ENCODE measurements around the gene SCNN1A.

The SCNN1A gene

DNA sequence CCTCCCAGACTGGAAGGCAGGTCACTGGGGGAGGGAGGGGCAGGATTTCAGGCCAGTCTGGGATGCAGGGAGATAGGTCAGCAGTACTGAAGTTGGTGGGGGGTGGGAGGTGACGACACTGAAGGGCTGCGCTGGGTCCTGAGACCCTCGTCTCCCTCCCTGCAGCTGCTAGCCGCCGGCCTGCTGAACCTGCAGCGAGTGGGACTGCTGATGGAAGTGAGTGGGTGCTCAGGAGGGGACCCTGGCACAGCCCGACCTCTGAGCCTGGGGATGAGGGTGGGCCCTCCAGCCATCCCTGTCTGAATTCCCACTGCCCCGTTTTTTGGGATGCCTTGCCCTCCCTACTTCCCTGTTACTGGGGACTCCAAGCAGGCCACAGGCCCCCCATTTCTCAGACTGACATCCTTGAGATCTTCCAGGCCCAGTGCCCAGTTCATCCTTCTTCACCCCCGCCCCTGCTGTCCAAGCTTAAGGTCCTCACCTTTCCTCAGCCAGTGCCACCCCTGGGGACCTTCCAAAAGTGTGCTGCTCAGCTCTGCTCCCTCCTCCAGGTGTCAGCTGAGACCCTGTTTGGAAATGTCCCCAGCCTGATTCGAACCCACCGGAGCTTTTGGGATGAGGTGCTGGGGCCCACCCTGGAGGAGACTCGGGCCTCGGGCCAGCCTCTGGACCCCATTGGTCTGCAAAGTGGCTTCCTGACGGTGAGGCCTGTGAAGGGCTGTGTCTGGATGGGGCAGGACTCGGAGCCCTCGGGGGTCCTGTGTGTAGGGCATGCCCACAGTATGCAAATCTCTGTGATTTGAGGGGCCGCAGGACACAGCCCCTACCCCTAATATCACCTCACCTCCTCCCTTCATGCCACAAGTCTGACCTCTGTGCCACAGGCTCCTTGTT is 59.4 kb downstream of the SCNN1A start:
- DNase-seq, result no peak

DNA sequence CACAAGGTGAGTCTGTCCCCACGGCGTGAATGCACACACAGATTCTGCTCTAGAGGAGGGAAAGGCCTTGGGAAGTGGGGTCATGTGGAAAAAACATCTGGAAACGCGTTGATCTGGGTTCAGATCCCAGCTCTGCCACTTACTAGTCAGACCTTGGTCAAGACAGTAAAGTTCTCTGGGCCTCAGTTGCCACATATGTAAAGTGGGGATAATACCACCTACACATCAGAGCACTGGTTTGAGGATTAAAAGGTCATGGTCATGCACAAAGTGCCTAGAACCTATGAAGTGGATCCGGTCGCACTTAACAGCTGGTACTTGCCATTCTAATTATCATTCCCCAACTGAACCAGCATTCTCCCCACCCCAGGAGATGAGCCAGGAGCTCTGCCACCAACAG is 60.2 kb downstream of the SCNN1A start:
- no peak for DNase-seq

DNA sequence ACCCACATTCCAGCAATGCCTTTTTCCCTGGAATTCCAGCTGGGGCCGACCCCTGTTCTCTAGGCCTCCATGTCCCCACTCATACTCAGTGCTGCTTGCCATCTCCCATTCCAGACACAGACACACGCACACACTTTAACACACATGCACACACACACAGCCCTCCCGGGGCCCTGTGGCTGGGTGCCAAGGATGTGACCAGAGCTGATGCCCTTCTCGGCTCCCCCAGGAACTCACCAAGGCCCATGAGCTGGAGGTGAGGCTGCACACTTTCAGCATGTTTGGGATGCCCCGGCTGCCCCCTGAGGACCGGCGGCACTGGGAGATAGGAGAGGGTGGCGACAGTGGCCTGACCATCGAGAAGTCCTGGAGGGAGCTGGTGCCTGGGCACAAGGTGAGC is 60.6 kb downstream of the SCNN1A start:
- no peak for DNase-seq

DNA sequence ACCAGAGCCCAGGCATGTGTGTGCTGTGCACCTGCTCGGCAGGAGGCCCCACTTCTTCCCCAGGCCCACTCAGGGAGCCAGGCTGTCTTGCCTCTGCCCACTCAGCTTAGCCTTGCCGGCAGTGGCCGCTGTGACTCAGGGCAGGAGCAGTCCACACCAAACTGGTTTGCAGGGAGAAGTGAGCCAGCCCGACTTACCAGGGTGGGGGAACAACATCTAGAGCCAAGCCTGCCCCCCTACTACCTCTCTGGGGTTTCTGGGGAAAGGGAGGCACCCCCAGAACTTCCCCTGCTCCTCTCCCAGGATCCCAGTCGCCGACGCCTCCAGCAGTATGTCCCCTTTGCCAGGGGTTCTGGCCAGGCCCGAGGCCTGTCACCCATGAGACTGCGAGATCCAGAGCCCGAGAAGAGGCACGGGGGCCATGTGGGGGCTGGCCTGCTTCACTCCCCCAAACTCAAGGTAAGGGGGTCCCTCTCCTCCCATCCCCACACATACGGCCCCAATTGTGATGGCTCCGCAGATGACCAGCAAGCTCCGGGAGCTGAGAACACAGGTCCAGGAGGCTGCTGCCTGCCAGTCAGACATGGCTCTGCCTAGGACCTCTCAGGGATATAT is 61.9 kb downstream of the SCNN1A start:
- no peak for DNase-seq

DNA sequence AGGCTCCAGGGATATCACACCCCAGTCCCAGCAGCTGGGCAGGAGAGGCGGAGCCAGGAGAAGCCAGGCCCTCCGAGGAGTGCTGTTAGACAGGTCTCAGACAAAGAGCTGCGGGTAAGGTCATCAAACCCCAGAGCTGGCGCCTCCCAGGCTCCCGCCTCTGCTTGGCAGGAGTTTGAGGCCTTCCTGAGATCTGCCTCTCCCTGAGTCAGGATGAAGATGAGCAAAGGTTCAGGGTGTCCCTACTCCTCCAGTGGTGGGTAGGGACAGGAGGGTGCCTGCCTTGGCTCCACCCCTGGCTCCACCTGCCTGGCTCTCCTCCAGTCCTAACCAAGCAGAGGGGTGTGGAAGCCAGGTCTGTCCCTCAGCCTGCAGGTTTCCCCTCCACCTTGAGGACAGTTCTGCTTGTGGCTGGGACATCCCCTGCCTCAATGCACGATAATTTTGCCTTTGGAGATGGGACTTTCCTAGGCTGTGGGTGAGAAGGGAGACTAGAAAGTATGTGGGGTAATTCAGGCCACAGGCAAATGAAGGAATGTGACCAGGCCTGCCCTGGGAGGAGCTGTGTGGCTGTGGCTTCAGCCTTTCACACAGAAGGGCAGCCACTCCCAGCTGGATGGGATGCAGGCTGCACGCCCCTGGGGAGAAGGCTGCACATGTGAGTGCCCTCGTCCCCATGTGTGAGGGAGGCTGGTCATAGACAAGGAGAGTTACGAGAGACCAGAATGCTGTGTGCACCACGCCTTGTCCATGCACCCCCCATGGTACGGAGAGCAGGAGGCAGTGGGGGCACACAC is 62.6 kb downstream of the SCNN1A start:
- DNase-seq, result no peak

DNA sequence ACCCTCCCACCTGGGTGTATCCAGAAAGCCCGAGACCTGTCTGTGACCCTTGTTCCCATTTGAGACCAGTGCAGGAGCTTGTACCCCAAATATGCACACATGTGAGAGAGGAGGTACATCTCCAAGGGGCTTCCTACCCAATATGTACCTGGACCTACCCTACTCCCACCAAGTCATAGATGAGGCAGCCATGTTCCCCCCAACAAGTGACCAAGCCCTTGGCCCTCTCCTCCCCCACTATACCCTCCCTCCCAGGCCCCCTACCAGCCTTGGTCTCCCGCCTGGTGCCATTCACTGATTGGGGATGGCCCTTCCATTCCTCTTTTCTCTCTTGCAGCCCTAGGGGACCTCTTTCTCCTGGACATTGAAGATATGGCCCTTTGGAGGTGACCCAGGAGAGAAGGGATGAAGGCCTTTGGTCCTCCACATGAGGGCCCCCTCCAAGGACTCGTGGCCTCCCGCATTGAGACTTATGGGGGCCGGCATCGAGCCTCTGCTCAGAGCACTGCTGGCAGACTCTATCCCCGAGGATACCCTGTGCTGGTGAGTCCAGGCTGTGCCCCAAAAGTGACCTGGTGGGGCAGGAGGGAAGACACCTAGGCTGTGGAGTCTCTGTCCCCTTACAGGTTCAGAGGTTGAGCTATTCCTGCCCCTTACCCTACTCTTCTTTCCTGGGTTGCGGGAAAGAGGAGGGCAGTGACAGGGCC is 63.4 kb downstream of the SCNN1A start:
- no peak for DNase-seq

DNA sequence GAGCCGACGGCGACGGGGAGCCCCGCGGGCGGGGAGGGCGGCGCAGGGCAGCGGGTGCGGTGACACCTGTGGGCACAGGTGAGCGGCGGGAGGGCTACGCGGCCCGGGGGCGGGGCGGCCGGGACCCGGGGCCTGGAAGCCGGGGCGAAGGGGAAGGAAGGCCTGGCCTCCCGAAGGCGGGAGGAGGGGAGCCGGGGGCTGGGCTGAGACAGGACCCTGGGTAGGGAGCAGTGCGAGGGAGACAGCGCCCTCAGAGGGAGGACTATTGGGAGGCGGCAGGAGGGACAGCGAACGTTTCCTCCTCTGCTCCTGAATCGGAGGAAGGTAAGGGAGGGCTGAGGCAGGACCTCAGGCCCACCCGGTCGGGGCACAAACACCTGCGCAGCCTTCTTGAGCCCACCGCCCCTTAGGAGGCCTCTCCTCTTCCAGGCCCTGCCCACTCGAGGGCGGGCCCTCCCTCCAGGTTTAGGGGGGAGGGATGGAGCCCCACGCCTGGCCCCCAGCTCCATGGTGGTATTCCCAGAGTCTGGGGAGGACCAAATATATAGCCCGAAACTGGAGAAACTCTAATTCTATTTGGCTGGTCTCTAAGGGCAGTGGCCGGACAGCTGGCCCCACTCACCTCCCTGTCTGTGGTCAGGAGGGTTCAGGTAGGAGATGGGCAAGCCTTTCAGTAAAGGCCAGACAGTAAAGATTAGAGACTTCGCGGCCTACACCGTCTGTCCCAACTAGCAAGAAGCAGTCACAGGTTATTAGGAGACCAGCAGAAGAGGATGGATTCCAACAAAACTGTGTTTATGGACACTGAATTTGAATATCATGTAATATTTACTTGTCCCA is 64.4 kb downstream of the SCNN1A start:
- no peak for DNase-seq

DNA sequence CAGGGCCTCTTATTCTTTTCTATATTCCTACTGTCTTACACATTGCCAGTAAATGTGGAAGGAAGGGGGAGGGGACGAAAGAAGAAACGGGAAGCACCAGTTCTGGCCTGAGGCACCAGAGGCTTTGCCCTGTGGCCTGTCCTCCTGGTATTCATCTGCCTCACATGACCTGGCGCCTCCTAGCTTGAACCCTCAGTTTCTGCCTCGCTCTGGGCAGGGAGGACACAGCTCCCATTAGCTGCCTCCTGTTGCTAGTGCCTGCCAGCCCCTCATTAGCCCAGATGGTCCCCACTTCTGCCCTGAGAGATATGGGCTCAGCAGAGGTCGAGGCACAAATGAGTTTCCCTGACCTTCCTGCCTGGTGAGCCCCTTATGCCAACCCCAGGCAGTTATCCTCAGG is 67.8 kb downstream of the SCNN1A start:
- no peak for DNase-seq

DNA sequence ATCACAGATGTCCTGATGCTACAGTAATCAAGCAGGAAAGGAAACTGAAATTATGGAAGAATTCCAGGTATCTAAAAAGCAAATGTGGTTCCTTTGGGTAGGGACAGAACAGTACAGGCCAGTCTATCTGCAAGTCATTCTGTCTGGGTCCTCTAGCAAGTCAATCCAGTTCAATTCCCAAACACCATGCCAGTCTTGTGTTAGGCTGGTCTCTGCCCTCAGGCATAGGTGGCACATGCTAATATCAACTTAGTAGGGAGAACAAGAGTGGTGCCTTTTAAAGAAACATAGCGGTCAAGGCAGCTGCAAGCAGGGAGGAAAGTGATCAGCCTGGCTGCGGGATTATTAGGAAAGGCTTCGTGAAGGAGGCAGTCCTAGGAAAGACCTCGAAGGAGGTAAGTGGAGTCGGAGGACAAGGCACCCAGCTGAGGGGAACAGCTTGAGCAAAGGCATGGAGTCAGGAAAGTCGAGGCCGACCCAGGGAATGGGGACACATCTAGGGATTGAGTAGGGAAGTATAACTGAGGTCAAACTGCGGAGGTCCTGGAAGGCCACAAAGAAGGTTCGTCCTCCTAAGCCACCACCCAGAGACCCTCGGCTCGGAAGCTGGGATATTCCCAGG is 68.7 kb downstream of the SCNN1A start:
- DNase-seq, result no peak

DNA sequence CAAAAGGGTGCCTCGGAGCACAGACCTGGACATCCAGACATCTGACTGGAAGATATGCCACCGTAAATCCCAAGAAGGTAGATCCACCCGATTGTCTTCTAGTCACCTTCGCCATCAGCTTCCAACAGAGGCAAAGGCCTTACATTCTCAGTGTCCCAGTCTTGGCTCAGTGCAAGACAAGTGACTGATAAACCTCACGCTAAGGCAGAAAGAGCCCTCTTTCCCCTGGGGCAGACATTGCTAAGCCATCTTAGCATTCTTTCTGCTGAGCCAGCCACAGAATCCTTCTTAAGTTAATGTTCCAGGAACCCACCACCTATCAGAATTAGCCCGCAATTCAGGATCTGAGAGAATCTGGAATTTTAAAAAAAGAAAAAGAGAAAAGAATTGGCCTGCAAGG is 69.2 kb downstream of the SCNN1A start:
- DNase-seq, result no peak

DNA sequence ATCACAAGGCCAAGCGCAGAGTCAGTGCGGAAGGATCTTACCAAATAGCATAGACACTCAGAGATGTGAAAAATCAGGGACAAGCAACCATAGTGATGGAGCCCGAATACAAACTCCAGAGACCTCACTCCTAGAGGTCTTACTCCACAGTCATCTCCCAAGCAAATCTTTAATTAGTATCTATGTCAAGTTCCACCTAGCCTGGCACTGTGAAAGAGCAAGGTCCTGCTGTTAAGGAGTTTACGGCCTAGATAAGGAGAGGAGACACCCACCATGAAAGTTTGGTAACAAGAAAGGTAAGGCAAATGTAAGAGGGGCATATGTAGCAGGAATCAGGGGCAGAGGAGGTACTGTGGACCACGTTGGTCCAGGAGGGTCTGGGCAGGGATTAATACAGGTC is 72.3 kb downstream of the SCNN1A start:
- DNase-seq, result no peak

DNA sequence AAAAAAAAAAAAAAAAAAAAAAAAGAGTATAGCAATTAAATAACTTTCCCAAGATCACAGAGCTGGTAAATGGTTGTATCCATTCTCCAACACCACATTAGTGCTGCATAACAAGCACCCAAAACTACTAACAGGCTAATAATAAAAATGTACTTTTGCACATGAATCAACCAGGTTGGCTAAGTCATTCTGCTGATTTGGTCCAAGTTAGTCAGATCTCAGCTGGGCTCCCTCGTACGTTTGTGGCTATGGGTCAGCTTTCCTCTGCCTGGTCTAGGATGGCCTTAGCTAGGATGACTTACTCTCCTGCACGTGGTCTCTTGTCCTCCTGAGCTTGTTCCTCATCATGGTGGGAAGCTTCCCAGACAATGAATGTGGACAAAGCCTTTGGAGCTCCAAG is 72.7 kb downstream of the SCNN1A start:
- no peak for DNase-seq

DNA sequence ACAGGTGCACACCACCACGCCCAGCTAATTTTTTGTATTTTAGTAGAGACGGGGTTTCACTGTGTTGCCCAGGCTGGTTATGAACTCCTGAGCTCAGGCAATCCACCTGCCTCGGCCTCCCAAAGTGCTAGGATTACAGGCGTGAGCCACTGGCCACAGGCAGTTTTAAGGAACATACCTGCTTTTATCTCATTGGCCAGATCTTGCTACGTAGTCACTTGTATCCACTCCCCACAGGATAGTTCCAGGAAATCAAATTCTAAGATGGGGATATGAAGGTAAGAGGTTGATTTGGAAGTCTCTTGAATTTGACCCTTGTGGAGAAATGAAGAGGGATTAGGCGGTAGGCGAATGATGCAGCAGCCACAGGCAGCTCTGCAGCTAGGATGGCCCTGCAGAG is 73.6 kb downstream of the SCNN1A start:
- DNase-seq, result no peak

DNA sequence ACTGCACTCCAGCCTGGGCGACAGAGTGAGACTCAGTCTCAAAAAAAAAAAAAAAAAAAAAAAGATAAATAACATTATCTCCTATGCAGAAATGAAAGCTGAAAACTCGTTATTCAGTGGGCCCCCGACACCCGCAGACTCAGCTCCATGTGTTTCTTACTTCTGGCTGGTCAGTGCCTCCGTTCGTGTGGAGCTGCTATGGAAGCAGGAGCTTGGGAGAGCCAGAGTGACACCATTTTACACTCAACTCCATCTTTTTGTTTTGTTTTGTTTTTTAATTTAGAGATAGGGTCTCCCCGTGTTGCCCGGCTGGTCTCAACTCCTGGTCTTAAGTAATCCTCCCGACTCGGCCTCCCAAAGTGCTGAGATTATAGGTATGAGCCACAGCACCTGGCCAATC is 78.2 kb downstream of the SCNN1A start:
- DNase-seq, result no peak

Measured in stimulated activated CD4-positive, alpha-beta T cell treated with anti-CD3 and anti-CD28 coated beads, Interleukin-4, amount 100 ng/mL, for 24 hours (primary cell).